IPS-NIHi7 (cell line): Measurements from ENCODE around the gene RPS5.
"Not testable (repeated sequence)": the region's sequence is repeated elsewhere in the genome, so short reads cannot be mapped to it uniquely, and the experiment has no call there.

Experiments
- DNase-seq: peaks from one replicate; pipeline ENCODE4 v3.0.0; 2012; ENCODE audit warnings: mixed read lengths; ENCODE audit errors: extremely low spot score

The RPS5 gene

DNA sequence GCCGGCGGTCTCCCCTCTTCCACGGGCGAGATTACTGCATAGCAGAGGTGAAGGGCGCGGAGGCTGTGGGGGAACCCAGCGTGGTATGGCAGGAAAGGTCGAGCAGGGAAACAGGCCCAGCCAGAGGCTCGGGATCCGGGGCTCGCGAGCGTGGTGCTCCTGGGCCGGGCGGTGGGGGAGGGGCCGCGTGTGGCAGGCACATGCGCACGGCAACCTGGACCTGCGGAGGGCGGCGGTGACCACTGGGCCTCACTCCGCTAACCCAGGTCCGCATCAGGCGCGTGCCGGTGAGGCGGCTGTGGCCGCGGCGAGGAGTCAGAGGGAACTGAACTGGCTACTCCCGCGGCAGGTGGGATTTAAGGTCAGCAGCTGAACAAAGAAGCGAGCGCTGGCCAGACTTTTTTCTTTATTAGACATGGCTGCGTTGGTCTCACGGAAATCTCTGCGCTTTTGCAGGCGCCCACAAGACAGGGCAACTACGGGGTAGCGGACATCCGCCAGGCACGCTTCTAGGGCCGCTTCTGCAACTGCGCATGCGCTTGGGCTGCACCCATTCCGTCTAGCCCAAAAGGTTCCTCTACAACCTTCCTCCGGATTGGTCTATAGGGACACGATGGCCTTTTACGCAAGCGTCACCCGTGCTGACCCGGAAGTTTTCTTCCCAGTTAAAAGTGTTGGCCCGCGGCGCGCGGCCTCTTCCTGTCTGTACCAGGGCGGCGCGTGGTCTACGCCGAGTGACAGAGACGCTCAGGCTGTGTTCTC is at the start of gene RPS5:
Gene RPS5, plus strand, starts transcription at position 694 of the 762 bp plus-strand sequence. CDS start 869 bp downstream, outside the sequence.
- DNase-seq, result peak; percentile 99

DNA sequence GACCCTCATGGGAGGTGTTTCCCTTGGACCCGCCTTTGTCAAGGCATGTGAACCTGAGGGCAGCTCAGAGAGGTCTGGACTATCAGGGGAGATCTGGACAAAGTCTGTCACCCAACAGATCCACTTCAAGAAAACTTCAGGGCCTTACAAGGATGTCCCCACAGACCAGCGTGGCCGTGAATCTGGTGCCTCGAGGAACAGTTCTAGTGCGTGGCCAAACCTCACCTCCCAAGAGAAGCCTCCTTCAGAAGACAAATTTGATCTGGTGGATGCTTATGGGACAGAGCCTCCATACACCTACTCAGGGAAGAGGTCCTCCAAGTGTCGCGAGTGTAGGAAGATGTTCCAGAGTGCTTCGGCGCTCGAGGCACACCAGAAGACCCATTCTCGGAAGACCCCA is 48.7 kb upstream of the RPS5 start:
- DNase-seq, result no peak

DNA sequence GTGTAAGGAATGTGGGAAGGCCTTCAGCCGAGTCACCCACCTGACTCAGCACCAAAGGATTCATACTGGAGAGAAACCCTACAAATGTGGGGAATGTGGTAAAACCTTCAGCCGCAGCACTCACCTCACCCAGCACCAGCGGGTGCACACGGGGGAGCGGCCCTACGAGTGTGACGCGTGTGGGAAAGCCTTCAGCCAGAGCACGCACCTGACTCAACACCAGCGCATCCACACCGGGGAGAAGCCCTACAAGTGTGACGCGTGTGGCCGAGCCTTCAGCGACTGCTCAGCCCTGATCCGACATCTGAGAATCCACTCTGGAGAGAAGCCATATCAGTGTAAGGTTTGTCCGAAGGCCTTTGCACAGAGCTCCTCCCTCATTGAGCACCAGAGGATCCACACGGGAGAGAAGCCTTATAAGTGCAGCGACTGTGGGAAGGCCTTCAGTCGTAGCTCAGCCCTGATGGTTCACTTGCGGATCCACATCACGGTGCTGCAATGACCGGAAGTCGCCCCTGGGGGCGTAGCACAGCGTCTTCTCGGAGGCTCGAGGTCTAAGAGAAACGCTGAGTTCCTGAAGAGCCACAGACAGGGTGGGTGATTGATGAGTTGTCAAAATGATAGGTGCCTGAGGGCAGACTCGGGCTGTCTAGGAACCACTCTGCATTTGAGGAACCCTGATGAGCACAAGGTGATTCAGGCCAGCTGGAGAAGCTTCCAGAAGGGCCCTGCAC is 48.1 kb upstream of the RPS5 start:
- DNase-seq, result peak; percentile 75

DNA sequence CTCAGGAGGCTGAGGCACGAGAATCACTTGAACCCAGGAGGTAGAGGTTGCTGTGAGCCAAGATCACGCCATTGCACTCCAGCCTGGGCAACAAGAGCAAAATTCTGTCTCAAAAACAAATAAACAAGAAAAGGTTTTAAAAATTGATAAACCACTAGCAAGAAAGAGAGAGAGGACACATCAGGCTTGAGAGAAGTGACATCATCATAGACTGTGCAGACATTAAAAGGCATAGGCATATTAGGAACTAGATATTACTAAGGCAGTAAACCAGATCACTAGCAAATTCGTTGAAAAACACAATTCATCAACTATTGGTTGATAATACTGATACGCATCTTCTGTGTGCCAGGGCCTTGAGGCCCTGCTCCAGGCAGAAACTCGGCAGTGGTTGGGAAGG is 41.5 kb upstream of the RPS5 start:
- no peak for DNase-seq

DNA sequence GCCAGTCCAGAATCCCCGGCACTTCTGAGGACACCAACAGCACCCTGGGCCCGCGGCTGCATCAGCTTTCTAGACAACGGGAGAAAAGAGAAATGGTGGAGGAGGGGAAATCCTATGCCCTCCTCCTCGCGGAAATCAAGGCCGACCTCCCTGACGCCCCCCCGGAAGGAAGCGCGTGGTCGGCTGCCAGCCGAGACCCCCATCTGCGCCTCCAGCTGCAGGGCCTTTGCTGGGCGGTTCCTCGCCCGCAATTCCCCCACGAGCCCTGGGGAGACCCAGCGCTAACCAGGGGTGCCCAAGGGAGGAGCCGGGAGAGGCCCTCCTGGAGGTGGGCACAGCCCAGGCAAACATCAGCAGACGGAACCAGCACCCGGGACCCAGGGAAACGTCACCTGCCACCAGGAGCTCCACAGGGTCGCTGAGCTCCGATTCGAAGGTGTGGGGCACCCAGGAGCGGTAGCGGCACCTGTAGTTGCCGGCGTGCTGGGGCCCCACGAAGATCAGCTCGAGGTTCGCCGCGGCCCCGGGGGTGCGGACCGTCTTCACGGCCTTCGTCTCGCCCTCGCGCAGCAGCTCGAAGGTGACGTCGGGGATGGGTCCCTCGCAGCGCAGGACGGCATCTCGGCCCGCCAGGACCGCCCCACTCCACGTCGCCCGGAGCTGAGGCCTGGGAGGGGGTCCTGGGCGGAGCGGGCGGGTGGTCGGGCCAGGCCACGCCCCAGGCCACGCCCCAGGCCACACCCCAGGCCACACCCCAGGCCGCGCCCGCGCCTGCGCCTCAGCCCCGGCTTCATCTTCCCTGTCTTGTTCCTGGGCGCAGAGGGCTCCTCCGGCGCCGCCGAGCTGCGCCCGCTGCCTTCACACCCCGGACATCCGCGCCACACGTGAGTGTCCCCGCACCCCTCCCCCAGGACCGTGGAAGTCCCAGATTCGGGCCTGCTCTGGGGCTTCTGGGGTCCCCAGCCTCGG is 39.8 kb upstream of the RPS5 start:
- DNase-seq, result peak; percentile 97

DNA sequence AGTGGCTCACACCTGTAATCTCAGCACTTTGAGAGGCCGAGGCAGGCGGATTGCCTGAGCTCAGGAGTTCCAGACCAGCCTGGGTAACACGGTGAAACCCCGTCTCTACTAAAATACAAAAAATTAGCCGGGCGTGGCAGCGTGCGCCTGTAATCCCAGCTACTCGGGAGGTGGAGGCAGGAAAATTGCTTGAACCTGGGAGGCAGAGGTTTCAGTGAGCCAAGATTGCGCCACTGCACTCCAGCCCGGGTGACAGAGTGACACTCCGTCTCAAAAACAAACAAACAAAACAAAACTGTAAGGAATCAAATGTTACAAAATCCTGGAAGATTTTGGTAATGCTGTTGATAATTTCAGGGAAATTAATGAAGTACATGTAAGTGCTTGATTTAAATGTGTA is 39.0 kb upstream of the RPS5 start:
- not testable (repeated sequence) for DNase-seq

DNA sequence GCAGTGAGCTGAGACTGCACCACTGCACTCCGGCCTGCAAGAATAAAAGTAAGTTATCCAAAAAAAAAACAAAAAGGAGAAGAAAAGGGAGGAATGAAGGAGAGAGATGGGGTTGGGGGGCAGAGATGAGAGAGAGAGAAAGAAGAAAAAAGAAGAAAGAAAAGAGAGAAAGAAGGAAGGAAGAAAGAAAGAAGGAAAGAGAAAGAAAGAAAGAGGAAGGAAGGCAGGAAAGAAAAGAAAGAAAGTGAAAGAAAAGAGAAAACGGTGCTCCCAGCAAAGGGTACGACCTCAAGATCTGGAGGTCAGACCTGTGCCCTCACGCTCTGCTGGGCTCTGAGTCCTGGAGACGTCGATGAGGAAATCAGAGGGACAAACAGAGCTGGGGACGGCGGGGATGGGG is 37.5 kb upstream of the RPS5 start:
- DNase-seq, result no peak

DNA sequence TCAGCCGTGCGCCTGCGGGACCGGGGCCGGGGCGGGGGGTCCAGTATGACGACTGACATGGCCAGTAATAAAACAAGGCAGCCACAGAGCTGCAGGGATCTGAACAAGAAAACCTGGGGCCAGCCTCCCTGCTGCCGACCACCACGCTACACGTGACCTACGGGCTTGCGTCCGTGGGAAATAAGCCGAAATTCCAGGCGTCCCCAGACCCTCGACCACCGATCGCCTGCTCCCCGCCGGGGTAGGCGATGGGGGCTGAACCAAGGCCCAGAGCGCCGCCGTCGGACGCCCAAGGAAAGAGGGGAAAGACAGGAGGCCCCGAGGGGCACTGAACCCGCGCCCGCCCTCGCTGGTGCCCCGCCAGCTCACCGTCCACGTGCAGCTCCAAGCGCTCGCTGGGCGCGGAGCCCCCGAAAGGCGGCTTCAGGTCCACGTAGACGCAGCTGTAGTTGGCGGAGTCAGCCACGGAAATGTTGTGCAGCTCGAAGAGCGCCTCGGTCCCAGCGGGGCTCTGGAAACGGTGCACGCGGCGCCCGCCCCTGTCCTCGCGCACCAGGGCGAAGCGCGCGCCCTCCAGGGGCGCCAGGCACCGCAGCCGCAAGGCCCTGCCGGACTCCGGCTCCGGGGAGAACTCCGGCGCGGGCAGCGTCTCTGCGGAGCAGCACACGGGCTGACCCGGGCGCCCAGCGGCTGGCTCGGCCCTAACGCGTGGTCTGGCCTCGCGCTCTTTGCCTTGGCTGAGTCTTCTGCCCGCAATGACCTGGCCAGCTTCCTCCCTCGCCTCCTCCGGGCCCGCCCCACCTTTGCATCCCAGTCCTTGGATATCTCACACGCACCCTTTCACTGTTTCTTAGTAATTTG is 36.8 kb upstream of the RPS5 start:
- no peak for DNase-seq

DNA sequence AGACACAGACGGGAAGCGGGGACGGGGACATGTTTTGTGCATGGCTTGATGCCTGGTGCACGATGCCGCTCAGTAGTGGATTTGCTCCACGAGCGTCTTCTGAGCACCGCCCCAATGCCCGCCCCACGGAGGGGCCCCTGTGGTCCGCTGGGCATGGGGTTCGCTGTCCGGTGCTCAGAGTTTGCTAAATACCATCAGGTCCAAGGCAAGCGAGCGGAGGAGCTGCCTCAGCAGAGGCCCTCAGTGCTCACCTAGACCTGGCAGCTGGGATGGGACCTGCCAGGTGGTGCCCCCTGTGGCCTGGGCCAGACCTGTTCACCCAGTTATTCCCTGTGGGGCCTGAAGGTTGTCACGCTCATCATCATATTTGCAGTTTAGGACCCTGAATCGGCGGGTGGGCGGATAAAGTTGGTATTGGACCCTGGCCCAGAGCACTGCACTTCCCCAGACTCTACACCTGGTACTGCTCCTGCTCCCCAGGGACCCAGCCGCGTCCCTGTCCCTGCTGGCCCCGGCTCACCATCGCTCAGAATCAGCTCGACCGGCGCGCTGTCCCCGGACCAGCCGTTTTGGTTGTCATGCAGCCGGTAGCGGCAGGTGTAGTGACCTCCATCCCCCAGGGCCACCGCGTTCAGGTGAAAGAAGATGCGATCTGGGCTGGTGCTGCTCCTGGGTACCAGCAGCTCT is 36.1 kb upstream of the RPS5 start:
- no peak for DNase-seq

DNA sequence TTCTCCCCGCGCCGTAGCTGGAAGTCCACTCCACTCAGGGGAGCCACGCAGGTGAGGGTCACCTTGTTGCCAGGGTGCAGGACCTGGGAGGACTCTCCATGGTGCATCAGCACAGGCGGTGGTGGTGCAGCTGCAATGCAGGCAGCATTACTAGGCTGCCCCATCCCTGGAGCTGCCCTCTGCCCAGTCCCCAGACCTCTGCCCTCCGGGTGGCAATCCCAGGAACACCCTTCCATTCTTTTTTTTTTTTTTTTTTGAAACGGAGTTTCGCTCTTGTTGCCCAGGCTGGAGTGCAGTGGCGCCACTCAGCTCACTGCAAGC is 35.6 kb upstream of the RPS5 start:
- DNase-seq, result no peak

DNA sequence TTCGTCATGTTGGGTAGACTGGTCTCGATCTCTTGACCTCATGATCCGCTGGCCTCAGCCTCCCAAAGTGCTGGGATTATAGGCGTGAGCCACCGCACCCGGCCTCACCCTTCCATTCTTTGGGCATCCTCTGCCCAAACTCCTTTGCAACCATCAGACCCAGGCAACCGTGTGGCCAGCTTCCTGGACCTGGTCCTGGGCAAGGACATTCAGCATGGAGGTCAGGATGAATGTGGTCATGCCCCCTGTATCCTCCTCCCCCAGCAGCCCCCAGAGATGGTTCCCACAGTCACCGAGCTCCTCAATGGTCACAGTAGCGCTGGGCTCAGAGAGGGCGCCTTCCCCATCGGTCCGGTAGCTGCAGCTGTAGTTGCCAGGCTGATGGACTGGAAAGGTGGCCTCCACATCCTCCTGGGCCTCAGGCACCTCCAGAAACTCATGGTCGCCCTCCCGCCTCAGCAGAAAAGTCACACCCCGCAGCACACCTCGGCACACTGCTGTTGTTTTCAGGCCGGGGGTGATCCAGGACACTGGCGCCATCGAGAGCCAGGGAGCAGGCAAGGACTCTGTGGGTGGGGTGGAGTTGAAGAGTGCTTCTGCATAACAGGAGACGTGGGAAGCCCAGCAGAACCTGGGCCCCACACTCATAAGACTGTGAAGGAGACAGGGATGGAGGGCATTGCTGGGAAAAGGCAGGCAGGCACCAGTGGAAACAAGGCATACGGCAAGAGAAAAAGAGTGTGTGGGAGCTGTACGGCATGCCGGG is 34.9 kb upstream of the RPS5 start:
- DNase-seq, result no peak

DNA sequence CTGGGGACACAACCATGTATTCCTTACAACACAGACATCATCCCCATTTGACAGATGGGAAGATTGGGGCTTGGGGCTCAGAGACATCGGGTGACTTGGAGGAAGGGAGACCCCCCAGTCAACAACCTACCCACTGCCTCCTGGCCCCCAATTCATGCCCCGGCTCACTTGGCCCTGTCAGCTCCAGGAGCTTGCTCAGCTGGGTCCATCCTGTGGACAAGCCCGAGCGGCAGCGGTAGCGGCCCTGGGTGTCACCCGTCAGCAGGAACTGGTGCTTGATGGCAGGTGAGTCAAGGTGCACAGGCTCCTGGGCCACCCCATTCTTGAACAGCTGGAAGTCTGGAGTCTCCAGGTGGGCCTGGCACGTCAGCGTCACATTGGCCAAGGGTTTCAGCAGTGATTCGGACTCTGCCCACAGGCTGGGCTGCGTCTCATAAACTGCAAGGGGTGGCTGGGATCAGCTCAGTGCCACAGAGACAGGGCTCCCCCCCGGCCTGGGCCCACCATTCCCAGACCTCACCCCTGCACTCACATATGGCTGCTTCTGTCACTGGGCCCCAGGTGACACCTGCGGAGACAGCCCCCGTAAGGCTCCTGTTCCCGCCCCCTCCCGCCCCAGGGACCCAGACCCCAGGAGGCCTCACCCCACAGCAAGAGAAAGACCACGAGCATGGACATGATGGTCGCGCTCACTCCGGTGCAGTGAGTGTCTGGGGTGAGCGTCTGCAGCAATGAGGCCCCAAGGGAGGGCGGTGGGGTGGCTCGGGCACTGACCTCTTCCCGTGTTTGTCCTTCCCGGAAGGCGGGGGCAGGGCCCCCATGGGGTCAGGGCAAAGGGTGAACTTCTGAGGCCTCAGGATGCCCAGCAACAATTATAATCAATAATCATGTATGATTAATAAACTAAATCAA is 34.1 kb upstream of the RPS5 start, which contains the start of gene A1BG:
Gene A1BG, minus strand, starts transcription at position 733 of the 912 bp plus-strand sequence. Its CDS starts 55 bp downstream, at position 678.
- no peak for DNase-seq

DNA sequence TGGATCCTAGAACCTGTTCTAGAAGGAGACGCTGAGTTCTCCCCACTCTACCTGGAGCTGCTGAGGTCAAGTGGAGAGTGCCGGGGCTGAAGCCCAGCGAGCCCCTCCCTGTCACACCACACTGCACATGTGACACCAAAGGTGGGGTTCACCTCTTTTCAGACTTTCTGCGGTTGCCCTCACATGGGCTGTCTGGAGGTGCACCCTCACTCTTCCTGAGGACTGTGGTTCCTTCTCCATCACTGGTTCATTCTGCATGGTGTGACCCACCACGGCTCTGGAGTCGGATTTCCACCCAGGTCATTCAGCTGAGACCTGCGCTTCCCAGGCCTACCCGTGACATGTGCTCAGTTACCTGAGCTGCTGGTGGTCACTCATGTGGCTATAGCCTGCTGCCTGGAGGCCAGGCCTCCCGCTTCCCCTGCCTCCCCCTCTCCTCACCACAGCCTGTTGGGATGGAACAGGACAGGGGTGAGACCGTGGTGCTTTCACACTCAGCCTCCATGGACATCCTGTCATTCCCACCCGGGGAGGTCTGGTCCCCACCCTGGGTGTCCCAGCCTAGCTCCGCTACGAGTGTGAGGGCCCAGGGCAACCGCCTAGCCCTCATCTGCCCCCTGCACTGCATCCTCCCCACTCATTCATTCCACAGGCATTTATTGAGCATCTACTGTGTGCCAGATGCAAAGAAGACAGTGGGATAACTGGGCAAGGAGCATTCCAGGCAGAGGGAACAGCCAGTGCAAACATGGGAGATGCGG is 33.2 kb upstream of the RPS5 start:
- DNase-seq, result no peak

DNA sequence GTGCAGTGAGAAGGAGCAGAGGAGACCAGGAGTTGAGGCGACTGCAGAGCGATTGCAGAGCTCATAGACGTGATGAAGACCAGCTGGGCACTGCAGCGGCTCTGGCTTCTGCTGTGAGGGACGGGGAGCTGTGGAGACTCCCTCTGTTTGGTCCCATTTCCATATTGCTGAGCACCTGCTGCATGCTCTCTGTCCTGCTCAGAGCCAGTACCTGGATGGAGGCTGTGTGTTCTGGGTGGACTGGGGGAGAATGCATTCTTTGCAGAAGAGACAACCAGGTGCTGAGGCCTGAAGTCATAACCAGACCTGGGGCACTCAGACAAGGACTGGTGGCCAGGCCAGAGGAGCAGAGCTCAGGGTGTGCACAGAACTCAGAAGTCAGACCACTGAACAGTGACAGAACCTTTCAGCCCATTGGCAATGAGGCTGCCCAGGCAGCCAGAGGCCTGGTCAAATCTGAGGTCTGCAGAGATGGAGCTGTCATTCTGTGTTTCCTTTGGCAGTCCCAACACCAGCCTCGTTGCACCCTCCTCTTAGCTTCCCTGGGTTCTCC is 32.5 kb upstream of the RPS5 start:
- DNase-seq, result no peak

DNA sequence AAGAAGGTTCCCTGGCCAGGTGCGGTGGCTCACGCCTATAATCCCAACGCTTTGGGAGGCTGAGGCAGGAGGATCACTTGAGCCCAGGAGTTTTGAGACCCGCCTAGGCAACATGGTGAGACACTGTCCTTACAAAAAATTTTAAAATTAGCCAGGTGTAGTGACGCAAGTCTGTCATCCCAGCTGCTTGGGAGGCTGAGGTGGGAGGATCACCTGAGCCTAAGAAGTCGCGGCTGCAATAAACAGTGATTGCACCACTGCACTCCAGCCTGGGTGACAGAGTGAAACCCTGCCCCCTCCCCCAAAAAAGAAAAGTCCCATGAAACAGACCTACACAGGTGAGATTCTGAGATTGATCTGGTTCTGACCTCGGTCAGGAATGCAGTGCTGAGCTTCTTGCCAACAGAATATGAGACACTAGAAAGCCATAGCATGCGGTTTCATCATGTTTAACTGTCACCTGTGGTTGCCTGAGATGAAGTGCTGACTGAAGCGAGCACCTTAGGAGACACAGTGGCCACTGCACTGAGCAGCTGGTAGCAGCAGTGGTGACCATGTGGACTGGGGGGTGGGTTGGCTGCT is 31.8 kb upstream of the RPS5 start:
- DNase-seq, result no peak

DNA sequence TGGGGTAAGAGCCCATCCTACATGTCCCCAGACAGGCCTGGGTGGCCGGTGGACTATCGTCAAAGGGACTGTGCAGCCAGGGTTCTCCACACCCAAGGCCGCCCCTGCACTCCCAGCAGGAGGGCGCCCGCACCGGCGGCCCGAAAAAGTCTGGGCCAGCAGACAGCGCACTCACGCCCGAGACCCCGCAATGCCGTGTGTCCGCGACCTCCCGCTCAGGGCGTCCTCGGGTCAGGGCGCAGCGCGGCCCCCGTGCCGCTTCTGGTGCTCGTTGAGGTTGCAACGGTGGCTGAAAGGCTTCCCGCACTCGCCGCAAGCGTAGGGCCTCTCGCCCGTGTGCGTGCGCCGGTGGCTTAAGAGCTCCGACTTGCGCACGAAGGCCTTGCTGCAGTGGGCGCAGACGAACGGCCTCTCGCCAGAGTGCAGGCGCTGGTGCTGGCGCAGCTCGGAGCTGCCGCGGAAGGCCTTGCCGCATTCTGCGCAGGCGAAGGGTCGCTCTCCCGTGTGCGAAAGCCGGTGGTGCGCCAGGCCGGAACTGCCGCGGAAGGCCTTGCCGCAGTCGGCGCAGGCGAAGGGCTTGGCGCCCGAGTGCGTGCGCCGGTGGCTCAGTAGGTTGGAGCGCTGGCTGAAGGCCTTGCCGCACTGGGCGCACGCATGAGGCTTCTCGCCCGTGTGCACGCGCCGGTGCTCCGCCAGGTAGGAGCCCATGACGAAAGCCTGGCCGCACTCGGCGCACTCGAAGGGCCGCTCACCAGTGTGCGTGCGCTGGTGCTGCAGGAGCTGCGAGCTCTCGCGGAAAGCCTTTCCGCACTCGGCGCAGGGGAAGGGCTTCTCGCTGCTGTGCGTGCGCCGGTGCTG is 30.9 kb upstream of the RPS5 start:
- no peak for DNase-seq
